WTC11 (cell line): ENCODE measurements around the gene STAM2. TPM values are rescaled to one million over a fixed set of nuclear protein-coding genes. Genes with fewer than 3 reads are reported as not detected.
A peak's percentile ranks its signal among the peaks of the same experiment; 100 is the strongest.

Experiments used
- CBFB ChIP-seq: sonication (generic); formaldehyde crosslinking; IDR thresholded peaks from 2 replicates; pipeline ENCODE4 v1.8.1; 2022; ENCODE audit warnings: mild to moderate bottlenecking, low read depth, missing genetic modification reagents
- CREB1 ChIP-seq: sonication (generic); formaldehyde crosslinking; IDR thresholded peaks from 2 replicates; pipeline ENCODE4 v1.8.0; 2023; ENCODE audit warnings: mild to moderate bottlenecking, missing genetic modification reagents
- FOXP1 ChIP-seq: sonication (generic); formaldehyde crosslinking; IDR thresholded peaks from 2 replicates; pipeline ENCODE4 v1.8.0; 2022; ENCODE audit warnings: missing genetic modification reagents, mild to moderate bottlenecking, moderate library complexity, borderline replicate concordance
- HMGA2 ChIP-seq: fragments of 250-450 bp; sonication (Bioruptor Pico); IDR thresholded peaks from 2 replicates; pipeline ENCODE4 v1.4.0; 2021; ENCODE audit warnings: mild to moderate bottlenecking, moderate library complexity
- KAT7 ChIP-seq: sonication (generic); formaldehyde crosslinking; IDR thresholded peaks from 2 replicates; pipeline ENCODE4 v1.8.1; 2023; ENCODE audit warnings: missing genetic modification reagents, mild to moderate bottlenecking, borderline replicate concordance
- MYBL2 ChIP-seq: sonication (generic); formaldehyde crosslinking; IDR thresholded peaks from 2 replicates; pipeline ENCODE4 v1.8.1; 2023; ENCODE audit warnings: mild to moderate bottlenecking, moderate library complexity, missing genetic modification reagents
- NFE2L1 ChIP-seq: sonication (generic); formaldehyde crosslinking; IDR thresholded peaks from 2 replicates; pipeline ENCODE4 v1.8.1; 2023; ENCODE audit warnings: missing genetic modification reagents
- NR2C2 ChIP-seq: sonication (generic); formaldehyde crosslinking; IDR thresholded peaks from 2 replicates; pipeline ENCODE4 v1.8.0; 2022; ENCODE audit warnings: mild to moderate bottlenecking, missing genetic modification reagents
- OVOL2 ChIP-seq: fragments of 250-450 bp; sonication (Bioruptor Pico); IDR thresholded peaks from 2 replicates; pipeline ENCODE4 v1.9.0; 2021; ENCODE audit warnings: mild to moderate bottlenecking, borderline replicate concordance
- SMAD3 ChIP-seq: sonication (generic); formaldehyde crosslinking; IDR thresholded peaks from 2 replicates; pipeline ENCODE4 v1.8.0; 2022; ENCODE audit warnings: missing genetic modification reagents, mild to moderate bottlenecking, borderline replicate concordance
- SOX15 ChIP-seq: fragments of 250-450 bp; sonication (Bioruptor Pico); IDR thresholded peaks from 2 replicates; pipeline ENCODE4 v1.9.0; 2021; ENCODE audit warnings: mild to moderate bottlenecking
- SP1 ChIP-seq: sonication (generic); formaldehyde crosslinking; conservative IDR thresholded peaks from 2 replicates; pipeline ENCODE4 v1.8.1; 2022; ENCODE audit warnings: missing genetic modification reagents
- ZNF121 ChIP-seq: sonication (generic); formaldehyde crosslinking; IDR thresholded peaks from 2 replicates; pipeline ENCODE4 v1.8.0; 2023; ENCODE audit warnings: missing genetic modification reagents
- ZNF138 ChIP-seq: sonication (generic); formaldehyde crosslinking; conservative IDR thresholded peaks from 2 replicates; pipeline ENCODE4 v1.8.1; 2022; ENCODE audit warnings: mild to moderate bottlenecking, moderate library complexity, missing genetic modification reagents
- ZNF416 ChIP-seq: fragments of 250-450 bp; sonication (Bioruptor Pico); IDR thresholded peaks from 2 replicates; pipeline ENCODE4 v1.9.0; 2021; ENCODE audit warnings: mild to moderate bottlenecking, inconsistent platforms
- ZNF423 ChIP-seq: fragments of 250-450 bp; sonication (Bioruptor Pico); IDR thresholded peaks from 2 replicates; pipeline ENCODE4 v2.1.2; 2022; ENCODE audit warnings: mild to moderate bottlenecking, moderate library complexity
- total RNA-seq: library from RNA; stranded (reverse); gene quantifications from 3 replicates; pipeline ENCODE4 v1.2.3, GENCODE V29; 2021
- TF ChIP-seq, protein P1 (sequence below): sonication (generic); formaldehyde crosslinking; IDR thresholded peaks from 2 replicates; pipeline ENCODE4 v1.8.0; 2022; ENCODE audit warnings: mild to moderate bottlenecking, missing genetic modification reagents
- TF ChIP-seq, protein P2 (sequence below): fragments of 250-450 bp; sonication (Bioruptor Pico); IDR thresholded peaks from 2 replicates; pipeline ENCODE4 v1.9.0; 2021; ENCODE audit warnings: moderate library complexity, mild to moderate bottlenecking, inconsistent platforms, borderline replicate concordance
- TF ChIP-seq, protein P3 (sequence below): sonication (generic); formaldehyde crosslinking; IDR thresholded peaks from 2 replicates; pipeline ENCODE4 v1.8.0; 2022; ENCODE audit warnings: missing genetic modification reagents
- TF ChIP-seq, protein P4 (sequence below): sonication (generic); formaldehyde crosslinking; conservative IDR thresholded peaks from 2 replicates; pipeline ENCODE4 v1.8.1; 2022; ENCODE audit warnings: mild to moderate bottlenecking, missing genetic modification reagents
- TF ChIP-seq, protein P5 (sequence below): sonication (generic); formaldehyde crosslinking; IDR thresholded peaks from 2 replicates; pipeline ENCODE4 v1.8.1; 2023; ENCODE audit warnings: mild to moderate bottlenecking, missing genetic modification reagents
- TF ChIP-seq, protein P6 (sequence below): sonication (generic); formaldehyde crosslinking; IDR thresholded peaks from 2 replicates; pipeline ENCODE4 v1.8.1; 2023; ENCODE audit warnings: mild to moderate bottlenecking, missing genetic modification reagents
- TF ChIP-seq, protein P7 (sequence below): sonication (generic); formaldehyde crosslinking; IDR thresholded peaks from 2 replicates; pipeline ENCODE4 v1.8.0; 2023; ENCODE audit warnings: missing genetic modification reagents, mild to moderate bottlenecking, borderline replicate concordance

Gene STAM2
- total RNA-seq, 1 experiment from 2014 or later, result 9.0 TPM

DNA sequence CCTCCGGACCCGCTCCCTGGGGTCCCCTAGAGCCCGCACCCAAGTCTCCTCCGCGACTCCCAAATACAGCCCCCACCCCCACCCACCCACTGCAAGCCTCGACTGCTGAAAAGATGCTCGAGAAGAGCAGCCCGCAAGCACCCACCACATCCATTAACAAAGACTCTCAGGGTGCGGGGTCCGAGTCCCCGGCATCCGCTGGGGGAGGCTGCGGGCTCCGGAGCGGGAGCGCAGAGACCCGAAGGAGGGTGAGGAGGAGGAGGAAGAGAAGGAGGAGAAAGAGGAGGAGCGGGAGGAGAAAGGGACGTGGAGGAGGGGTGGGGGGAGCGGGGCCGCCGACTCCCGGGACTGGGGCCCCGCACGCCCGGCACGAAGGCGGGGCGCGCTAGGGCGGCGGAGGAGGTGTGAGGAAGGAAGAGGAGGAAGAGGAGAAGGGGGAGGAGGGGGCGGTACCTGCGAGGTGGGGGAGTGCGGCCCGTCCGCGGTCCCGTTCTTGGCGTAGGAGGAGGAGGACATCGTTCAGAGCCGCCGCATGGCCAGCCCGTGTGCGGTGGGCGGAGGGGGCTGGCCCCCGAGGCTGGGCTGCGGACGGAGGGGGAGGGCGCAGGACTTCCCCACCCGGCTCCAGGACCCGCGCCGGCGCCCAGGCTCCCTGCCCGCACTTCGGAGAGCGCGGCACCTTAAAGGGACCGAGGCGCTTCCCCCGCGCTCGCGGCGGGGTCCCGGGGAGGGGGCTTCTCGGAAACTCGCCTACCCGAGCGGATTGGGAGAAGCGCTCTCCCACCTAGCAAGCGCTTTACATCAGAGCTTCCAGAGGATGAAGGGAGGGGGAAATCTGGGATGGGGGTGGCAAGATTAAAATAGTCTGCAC, 76.8 kb downstream of the STAM2 start, which contains the start of gene CACNB4 (continued):
- TF ChIP-seq CREB1 (CRISPR knock-in tag), result no peak
- 0 out of 2 replicates have a peak, but pooled peaks have one; percentile 67 for TF ChIP-seq CBFB (CRISPR knock-in tag)
- peak; percentile 28; the same call in 1 of the 2 replicates for TF ChIP-seq SMAD3 (CRISPR knock-in tag)
- TF ChIP-seq, protein P1, sequence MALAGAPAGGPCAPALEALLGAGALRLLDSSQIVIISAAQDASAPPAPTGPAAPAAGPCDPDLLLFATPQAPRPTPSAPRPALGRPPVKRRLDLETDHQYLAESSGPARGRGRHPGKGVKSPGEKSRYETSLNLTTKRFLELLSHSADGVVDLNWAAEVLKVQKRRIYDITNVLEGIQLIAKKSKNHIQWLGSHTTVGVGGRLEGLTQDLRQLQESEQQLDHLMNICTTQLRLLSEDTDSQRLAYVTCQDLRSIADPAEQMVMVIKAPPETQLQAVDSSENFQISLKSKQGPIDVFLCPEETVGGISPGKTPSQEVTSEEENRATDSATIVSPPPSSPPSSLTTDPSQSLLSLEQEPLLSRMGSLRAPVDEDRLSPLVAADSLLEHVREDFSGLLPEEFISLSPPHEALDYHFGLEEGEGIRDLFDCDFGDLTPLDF (CRISPR knock-in tag), result no peak
- TF ChIP-seq, protein P2, sequence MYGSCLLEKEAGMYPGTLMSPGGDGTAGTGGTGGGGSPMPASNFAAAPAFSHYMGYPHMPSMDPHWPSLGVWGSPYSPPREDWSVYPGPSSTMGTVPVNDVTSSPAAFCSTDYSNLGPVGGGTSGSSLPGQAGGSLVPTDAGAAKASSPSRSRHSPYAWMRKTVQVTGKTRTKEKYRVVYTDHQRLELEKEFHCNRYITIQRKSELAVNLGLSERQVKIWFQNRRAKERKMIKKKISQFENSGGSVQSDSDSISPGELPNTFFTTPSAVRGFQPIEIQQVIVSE (CRISPR knock-in tag), result no peak
- no peak for TF ChIP-seq NR2C2
- no peak for TF ChIP-seq SOX15 (CRISPR knock-in tag)
- 0 out of 2 replicates have a peak, but pooled peaks have one; percentile 45 for TF ChIP-seq NFE2L1
- TF ChIP-seq ZNF423, result no peak
- TF ChIP-seq, protein P3, sequence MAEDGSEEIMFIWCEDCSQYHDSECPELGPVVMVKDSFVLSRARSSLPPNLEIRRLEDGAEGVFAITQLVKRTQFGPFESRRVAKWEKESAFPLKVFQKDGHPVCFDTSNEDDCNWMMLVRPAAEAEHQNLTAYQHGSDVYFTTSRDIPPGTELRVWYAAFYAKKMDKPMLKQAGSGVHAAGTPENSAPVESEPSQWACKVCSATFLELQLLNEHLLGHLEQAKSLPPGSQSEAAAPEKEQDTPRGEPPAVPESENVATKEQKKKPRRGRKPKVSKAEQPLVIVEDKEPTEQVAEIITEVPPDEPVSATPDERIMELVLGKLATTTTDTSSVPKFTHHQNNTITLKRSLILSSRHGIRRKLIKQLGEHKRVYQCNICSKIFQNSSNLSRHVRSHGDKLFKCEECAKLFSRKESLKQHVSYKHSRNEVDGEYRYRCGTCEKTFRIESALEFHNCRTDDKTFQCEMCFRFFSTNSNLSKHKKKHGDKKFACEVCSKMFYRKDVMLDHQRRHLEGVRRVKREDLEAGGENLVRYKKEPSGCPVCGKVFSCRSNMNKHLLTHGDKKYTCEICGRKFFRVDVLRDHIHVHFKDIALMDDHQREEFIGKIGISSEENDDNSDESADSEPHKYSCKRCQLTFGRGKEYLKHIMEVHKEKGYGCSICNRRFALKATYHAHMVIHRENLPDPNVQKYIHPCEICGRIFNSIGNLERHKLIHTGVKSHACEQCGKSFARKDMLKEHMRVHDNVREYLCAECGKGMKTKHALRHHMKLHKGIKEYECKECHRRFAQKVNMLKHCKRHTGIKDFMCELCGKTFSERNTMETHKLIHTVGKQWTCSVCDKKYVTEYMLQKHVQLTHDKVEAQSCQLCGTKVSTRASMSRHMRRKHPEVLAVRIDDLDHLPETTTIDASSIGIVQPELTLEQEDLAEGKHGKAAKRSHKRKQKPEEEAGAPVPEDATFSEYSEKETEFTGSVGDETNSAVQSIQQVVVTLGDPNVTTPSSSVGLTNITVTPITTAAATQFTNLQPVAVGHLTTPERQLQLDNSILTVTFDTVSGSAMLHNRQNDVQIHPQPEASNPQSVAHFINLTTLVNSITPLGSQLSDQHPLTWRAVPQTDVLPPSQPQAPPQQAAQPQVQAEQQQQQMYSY (CRISPR knock-in tag), result no peak
- TF ChIP-seq, protein P4, sequence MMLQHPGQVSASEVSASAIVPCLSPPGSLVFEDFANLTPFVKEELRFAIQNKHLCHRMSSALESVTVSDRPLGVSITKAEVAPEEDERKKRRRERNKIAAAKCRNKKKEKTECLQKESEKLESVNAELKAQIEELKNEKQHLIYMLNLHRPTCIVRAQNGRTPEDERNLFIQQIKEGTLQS (CRISPR knock-in tag), result no peak
- TF ChIP-seq FOXP1 (CRISPR knock-in tag), result peak; percentile 67; the same call in 1 of the 2 replicates
- no peak for TF ChIP-seq ZNF416 (CRISPR knock-in tag)
- TF ChIP-seq, protein P5, sequence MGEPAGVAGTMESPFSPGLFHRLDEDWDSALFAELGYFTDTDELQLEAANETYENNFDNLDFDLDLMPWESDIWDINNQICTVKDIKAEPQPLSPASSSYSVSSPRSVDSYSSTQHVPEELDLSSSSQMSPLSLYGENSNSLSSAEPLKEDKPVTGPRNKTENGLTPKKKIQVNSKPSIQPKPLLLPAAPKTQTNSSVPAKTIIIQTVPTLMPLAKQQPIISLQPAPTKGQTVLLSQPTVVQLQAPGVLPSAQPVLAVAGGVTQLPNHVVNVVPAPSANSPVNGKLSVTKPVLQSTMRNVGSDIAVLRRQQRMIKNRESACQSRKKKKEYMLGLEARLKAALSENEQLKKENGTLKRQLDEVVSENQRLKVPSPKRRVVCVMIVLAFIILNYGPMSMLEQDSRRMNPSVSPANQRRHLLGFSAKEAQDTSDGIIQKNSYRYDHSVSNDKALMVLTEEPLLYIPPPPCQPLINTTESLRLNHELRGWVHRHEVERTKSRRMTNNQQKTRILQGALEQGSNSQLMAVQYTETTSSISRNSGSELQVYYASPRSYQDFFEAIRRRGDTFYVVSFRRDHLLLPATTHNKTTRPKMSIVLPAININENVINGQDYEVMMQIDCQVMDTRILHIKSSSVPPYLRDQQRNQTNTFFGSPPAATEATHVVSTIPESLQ (CRISPR knock-in tag), result no peak
- TF ChIP-seq, protein P6, sequence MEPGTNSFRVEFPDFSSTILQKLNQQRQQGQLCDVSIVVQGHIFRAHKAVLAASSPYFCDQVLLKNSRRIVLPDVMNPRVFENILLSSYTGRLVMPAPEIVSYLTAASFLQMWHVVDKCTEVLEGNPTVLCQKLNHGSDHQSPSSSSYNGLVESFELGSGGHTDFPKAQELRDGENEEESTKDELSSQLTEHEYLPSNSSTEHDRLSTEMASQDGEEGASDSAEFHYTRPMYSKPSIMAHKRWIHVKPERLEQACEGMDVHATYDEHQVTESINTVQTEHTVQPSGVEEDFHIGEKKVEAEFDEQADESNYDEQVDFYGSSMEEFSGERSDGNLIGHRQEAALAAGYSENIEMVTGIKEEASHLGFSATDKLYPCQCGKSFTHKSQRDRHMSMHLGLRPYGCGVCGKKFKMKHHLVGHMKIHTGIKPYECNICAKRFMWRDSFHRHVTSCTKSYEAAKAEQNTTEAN, result 0 out of 2 replicates have a peak, but pooled peaks have one; percentile 66
- no peak for TF ChIP-seq HMGA2 (CRISPR knock-in tag)
- peak; percentile 73; the same call in 1 of the 2 replicates for TF ChIP-seq ZNF138 (CRISPR knock-in tag)
- no peak for TF ChIP-seq KAT7 (CRISPR knock-in tag)
- peak; percentile 68 for TF ChIP-seq MYBL2 (CRISPR knock-in tag)
- TF ChIP-seq, protein P7, sequence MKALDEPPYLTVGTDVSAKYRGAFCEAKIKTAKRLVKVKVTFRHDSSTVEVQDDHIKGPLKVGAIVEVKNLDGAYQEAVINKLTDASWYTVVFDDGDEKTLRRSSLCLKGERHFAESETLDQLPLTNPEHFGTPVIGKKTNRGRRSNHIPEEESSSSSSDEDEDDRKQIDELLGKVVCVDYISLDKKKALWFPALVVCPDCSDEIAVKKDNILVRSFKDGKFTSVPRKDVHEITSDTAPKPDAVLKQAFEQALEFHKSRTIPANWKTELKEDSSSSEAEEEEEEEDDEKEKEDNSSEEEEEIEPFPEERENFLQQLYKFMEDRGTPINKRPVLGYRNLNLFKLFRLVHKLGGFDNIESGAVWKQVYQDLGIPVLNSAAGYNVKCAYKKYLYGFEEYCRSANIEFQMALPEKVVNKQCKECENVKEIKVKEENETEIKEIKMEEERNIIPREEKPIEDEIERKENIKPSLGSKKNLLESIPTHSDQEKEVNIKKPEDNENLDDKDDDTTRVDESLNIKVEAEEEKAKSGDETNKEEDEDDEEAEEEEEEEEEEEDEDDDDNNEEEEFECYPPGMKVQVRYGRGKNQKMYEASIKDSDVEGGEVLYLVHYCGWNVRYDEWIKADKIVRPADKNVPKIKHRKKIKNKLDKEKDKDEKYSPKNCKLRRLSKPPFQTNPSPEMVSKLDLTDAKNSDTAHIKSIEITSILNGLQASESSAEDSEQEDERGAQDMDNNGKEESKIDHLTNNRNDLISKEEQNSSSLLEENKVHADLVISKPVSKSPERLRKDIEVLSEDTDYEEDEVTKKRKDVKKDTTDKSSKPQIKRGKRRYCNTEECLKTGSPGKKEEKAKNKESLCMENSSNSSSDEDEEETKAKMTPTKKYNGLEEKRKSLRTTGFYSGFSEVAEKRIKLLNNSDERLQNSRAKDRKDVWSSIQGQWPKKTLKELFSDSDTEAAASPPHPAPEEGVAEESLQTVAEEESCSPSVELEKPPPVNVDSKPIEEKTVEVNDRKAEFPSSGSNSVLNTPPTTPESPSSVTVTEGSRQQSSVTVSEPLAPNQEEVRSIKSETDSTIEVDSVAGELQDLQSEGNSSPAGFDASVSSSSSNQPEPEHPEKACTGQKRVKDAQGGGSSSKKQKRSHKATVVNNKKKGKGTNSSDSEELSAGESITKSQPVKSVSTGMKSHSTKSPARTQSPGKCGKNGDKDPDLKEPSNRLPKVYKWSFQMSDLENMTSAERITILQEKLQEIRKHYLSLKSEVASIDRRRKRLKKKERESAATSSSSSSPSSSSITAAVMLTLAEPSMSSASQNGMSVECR (CRISPR knock-in tag), result peak; percentile 43; the same call in 1 of the 2 replicates
- peak; percentile 74 for TF ChIP-seq SP1 (CRISPR knock-in tag)
- TF ChIP-seq ZNF121, result no peak
- TF ChIP-seq OVOL2 (CRISPR knock-in tag), result no peak
